GM18505 (cell line): ENCODE data around the gene GPD1L.
"Not testable (repeated sequence)": the region's sequence is repeated elsewhere in the genome, so short reads cannot be mapped to it uniquely, and the experiment has no call there.

ENCODE experiments used
- ATAC-seq: cut with Tn5 transposase; IDR thresholded peaks from one replicate; pipeline ENCODE4 v1.9.1; 2021; ENCODE audit not compliant: unreplicated experiment
- POLR2A ChIP-seq: IDR thresholded peaks from 4 replicates; pipeline ENCODE4 v1.6.1; 2011; ENCODE audit warnings: borderline replicate concordance; ENCODE audit not compliant: insufficient read depth, insufficient read length; ENCODE audit errors: extremely low read depth

GPD1L gene

DNA sequence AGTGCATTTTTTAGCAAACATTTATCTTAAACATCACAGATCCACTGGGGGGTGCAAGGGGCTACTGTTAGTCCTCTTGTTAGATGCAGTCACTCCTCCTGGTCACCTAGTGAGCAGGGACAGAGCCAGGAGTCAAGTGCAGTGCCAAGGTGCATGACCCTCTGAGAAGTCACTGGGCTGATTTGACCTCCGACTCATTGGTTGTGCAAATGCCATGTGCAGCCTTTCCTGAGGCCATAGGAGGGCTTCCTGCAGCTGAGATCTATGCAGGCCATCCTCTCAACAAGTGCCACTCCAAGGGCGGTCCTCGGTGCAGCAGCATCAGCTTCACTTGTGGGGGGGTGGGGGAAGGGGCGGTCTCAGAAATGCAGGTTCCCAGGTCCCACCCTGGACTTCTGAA, 60.2 kb downstream of the GPD1L start:
- ATAC-seq: no peak
- no peak for TF ChIP-seq POLR2A

DNA sequence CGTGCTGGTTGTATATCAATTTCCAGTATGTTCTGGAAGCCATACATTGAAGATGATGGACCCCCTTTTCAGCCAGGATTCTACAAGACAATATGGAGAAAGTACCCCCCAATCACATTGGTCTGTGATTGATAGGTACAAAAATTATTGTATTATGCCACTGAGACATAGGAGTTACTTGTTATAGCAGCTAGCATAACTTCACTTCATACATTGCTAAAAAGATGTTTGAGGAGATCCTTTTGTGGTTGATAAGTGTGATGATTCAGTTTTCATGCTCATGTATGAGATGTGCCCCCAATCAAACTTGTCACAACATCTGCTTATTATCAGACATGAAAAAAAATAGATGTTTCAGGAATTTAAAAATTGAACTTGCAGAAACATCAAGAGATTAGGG, 66.0 kb downstream of the GPD1L start:
- no peak for ATAC-seq
- no peak for TF ChIP-seq POLR2A

GRCh38 chr3:32175607-32176197, 69.3 kb downstream of the GPD1L start:
- no peak for TF ChIP-seq POLR2A
- no peak for ATAC-seq

DNA sequence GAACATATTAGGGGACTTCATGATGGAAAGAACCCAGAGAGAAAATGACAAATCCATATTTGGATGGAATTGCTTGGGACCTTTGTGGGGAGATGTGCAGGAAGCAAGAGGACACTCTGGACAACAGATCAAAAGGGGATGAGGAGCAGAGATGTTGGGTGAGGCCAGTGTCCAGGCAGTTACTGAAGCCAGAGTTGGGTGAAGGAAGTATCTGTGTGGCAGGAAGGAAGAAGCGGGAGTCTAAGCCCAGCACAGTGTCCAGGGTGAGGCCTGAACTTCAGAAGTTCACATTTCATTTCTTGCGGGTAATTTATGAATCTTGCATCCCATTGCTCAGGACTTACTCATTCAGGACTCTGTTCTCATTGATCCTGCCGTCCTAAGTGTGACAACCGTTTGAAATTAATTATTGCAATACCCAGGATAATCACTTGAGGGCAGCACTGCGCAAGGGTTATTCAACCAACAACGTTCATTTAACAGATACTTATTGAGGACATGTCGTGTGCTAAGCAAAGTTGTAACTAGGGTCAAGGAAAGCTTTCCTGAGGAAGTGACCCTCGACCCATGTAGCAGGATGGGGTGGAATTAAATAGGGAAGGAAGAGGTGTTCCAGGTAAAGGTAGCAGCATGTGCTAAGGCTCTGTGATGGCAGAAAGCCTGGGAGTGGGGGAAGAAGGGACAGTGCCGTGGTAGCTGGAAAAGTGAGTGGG, 70.7 kb downstream of the GPD1L start:
- TF ChIP-seq POLR2A: no peak
- ATAC-seq: peak; percentile 66

DNA sequence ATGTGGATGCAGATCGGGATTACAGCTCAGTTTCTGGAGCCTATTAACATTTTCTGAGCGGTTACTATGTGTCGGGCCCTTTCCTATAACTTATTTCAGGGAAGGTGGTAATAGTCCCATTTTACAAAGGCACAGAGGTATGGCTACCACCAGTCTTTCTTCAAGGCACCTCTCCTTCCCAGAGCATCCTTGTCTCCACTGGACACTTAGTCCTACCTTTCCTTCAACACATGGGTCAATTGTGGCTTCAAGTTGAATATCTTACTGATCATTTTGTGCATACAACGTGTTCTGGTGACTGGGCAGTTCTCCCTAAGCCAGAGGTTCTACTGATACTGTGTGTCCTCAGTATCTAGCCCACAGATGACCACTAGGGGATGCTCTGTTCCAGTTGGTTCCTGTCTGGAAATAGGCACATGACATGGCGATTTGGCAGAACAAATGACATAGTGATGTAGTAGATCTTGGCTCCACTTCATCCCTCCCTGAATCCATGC, 71.3 kb downstream of the GPD1L start:
- no peak for TF ChIP-seq POLR2A
- ATAC-seq: peak; percentile 57

DNA sequence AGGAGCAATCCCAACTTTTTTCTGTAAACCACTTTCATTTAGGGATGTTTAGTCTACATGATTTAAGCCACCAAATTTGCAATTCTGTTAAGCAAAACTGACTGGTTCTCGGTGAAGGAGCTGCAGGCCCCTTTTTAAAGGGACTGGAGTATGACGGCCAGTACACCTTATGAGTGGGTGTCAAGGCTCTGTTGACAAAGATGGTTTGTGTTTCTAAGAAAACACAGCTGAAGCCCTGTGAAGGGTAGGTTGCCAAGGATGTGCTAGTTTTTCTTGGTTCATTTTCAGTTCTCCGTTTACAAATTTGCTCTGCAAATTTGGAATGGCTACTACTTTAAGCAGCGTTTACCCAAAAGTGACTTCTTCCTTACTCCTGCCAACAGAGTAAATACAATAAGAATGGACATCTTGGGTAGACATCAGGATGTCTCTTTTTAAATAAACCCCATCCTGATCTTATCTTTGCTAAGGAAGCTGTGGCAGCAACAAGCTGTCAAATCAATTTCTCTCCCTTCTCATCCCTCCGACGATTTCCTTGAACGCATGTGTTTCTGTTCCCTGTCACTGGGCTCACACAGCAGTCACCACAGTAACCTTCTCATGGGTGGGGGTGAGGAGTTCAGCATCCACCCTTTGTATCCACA, 73.8 kb downstream of the GPD1L start:
- TF ChIP-seq POLR2A: no peak
- ATAC-seq: no peak

DNA sequence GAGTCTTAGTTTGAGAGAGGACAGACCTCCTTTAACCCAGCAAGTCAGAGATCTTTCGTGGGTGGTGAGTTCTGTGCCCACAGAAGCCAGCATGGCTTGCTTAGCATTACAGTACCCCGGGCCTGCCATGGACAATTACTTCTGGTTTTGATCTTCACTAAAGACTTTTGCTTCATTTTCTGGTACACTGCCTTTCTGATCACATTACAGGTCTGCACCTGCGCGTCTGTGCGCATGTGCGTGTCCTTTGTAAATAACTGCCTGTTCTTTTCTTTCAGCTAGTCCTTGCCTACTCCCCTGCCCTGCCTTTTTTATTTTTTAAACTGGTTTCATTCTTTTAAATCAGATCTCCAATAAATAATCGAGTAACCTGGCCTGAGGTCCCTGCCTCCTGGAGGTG, 74.9 kb downstream of the GPD1L start:
- TF ChIP-seq POLR2A: no peak

DNA sequence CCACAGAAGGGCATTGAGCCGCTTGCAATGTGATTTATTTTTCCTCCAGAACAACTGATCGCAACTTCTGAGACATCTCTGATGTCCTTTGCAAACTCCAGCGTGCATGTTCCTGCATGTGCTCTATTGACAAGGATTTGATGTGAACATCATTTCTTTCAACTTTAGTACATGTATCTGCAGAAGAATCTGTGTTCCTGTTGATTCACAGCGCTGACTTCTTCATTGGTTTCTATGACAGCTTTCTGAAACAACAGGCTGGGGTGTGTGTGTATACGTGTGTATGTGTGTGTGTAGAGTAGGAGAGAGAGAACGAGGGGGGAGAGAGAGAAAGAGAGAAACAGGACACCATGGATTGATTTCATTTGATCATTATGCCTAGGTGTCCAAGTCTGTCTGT, 75.4 kb downstream of the GPD1L start:
- no peak for TF ChIP-seq POLR2A
- ATAC-seq: no peak

More for the DNA sequence above, 74.9 kb downstream of the GPD1L start:
- no peak for ATAC-seq

DNA sequence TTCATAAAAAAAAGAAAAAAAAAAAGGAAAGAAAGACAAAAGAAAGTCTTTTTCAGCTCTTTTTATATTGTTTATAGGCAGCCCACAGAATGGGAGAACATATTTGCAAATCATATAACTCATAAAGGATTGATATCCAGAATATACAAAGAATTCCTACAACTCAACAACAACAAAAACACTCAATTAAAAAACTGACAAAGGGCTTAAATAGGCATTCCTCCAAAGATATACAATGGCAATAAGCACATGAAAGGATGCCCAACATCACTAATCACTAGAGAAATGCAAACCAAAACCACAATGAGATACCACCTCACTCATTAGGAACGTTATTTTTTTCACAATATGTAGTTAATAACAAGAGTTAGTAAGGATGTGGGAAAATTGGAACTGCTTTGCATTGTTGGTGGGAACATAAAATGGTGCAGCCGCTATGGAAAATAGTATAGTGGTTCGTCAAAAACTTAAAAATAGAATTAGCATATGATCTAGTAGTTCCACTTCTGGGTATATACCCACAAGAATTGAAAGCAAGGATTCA, 77.8 kb downstream of the GPD1L start:
- no peak for TF ChIP-seq POLR2A
- no peak for ATAC-seq

DNA sequence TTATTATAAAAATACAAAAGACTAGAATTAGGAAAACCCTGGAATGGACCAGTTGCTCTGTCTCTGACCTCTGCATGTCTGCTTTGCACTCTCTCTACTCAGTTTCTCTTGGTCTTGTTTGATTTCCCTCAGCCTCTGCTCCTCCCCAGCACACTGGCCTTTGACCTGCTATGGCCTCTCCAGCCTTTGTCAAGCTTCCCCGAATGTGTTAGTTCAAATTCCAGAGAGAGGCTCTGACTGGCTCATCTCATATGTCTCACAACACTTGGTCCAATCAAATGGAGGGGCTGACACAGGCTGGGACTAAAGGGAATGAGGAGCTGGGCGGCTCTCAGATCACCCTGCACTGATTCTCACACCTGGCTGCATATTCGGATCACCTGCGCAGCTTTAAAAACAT, 79.7 kb downstream of the GPD1L start:
- ATAC-seq: no peak
- TF ChIP-seq POLR2A: no peak

GRCh38 chr3:32186876-32187275, 80.5 kb downstream of the GPD1L start:
- ATAC-seq: no peak
- TF ChIP-seq POLR2A: no peak

GRCh38 chr3:32189693-32190092, 83.3 kb downstream of the GPD1L start:
- no peak for TF ChIP-seq POLR2A
- no peak for ATAC-seq

DNA sequence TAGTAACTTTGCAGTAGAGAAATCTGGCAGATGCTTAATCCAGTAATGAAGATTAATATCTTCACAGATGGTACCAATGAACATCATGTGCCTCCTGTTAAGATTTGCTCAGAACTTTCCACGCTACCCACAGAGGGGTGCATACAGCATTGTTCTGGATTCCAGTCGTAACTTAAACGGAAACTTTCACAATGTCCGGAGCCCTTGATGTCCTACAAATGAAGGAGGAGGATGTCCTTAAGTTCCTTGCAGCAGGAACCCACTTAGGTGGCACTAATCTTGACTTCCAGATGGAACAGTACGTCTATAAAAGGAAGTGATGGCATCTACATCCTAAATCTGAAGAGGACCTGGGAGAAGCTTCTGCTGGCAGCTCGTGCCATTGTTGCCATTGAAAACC, 84.1 kb downstream of the GPD1L start:
- ATAC-seq: not testable (repeated sequence)

DNA sequence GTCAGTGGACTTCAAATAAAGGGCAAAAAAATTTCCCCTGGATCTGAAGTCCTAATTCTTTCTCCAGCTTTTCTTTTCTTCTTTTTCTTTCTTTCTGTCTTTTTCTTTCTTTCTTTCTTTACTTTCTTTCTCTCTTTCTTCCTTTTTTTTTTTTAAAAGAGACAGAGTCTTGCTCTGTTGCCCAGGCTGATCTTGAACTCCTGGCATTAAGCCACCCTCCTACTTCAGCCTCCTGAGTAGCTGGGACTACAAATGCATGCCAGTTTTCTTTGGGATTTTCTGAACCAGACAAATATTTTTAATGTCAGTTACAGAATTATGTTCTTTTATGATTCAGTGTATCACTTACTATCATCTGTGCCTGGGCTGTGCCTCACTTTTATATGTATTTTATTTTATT, 86.7 kb downstream of the GPD1L start:
- TF ChIP-seq POLR2A: no peak
- ATAC-seq: no peak
